ENCODE results near the gene EGFR. TPM values are rescaled to one million over a fixed set of nuclear protein-coding genes. Genes with fewer than 3 reads are reported as not detected.
A peak's percentile ranks its signal among the peaks of the same experiment; 100 is the strongest.

EGFR gene
- total RNA-seq, 3 donors from 2014 or later, result 61.9 to 164 (median 65.0) TPM

DNA sequence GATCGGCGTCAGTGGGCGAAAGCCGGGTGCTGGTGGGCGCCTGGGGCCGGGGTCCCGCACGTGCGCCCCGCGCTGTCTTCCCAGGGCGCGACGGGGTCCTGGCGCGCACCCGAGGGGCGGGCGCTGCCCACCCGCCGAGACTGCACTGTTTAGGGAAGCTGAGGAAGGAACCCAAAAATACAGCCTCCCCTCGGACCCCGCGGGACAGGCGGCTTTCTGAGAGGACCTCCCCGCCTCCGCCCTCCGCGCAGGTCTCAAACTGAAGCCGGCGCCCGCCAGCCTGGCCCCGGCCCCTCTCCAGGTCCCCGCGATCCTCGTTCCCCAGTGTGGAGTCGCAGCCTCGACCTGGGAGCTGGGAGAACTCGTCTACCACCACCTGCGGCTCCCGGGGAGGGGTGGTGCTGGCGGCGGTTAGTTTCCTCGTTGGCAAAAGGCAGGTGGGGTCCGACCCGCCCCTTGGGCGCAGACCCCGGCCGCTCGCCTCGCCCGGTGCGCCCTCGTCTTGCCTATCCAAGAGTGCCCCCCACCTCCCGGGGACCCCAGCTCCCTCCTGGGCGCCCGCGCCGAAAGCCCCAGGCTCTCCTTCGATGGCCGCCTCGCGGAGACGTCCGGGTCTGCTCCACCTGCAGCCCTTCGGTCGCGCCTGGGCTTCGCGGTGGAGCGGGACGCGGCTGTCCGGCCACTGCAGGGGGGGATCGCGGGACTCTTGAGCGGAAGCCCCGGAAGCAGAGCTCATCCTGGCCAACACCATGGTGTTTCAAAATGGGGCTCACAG, 1.1 kb downstream of the EGFR start:
- DNase-seq (ENCODE audit: low spot score in 2 of 2), result peak in 1 of 2 donors; percentile 43
- H3K4me1 ChIP-seq, result peaks cover 0 to 10% of the 10 kb centered on the region in 2 donors
- no peaks in the 10 kb centered on the region for H3K27me3 ChIP-seq
- peak overlapping the region; percentile 70 to 97 (median 89) for H3K4me3 ChIP-seq
- no peaks in the 10 kb centered on the region for H3K36me3 ChIP-seq
- H3K9me3 ChIP-seq, result no peaks in the 10 kb centered on the region
- H3K27ac ChIP-seq, result peak overlapping the region; percentile 90 to 96
- TF ChIP-seq, protein P1, sequence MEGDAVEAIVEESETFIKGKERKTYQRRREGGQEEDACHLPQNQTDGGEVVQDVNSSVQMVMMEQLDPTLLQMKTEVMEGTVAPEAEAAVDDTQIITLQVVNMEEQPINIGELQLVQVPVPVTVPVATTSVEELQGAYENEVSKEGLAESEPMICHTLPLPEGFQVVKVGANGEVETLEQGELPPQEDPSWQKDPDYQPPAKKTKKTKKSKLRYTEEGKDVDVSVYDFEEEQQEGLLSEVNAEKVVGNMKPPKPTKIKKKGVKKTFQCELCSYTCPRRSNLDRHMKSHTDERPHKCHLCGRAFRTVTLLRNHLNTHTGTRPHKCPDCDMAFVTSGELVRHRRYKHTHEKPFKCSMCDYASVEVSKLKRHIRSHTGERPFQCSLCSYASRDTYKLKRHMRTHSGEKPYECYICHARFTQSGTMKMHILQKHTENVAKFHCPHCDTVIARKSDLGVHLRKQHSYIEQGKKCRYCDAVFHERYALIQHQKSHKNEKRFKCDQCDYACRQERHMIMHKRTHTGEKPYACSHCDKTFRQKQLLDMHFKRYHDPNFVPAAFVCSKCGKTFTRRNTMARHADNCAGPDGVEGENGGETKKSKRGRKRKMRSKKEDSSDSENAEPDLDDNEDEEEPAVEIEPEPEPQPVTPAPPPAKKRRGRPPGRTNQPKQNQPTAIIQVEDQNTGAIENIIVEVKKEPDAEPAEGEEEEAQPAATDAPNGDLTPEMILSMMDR (IDR thresholded peaks at IDR 0.05), result peak in 1 of 3 donors; percentile 26
- no peak for TF ChIP-seq POLR2AphosphoS5 (IDR thresholded peaks at IDR 0.05)
- intact Hi-C loops (cut with DNase I; ENCODE audit: low total_unique reads), result no loop called here

DNA sequence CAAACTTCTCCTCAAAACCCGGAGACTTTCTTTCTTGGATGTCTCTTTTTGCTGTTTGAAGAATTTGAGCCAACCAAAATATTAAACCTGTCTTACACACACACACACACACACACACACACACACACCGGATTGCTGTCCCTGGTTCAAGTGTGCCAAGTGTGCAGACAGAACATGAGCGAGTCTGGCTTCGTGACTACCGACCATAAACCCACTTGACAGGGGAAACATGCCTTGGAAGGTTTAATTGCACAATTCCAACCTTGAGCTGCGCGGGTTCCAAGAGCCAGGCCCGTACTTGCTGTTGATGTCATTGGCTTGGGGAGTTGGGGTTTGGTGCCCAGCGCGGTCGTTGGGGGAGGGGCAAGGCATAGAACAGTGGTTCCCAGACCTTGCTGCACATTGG, 1.7 kb downstream of the EGFR start:
- peak; percentile 30 for TF ChIP-seq POLR2A (IDR thresholded peaks at IDR 0.05)
- TF ChIP-seq, protein P1 (IDR thresholded peaks at IDR 0.05), result no peak
- peak; percentile 48 to 65 (median 61) for TF ChIP-seq POLR2AphosphoS5 (IDR thresholded peaks at IDR 0.05)
- H3K27ac ChIP-seq, result peak overlapping the region; percentile 90 to 96
- intact Hi-C loops (cut with DNase I; ENCODE audit: low total_unique reads), result no loop called here
- no peaks in the 10 kb centered on the region for H3K36me3 ChIP-seq
- H3K27me3 ChIP-seq, result no peaks in the 10 kb centered on the region
- peaks cover 0 to 10% of the 10 kb centered on the region in 2 donors for H3K4me1 ChIP-seq
- peak overlapping the region; percentile 70 to 97 (median 89) for H3K4me3 ChIP-seq
- peak in 1 of 2 donors; percentile 90 for DNase-seq (ENCODE audit: low spot score in 2 of 2)
- no peaks in the 10 kb centered on the region for H3K9me3 ChIP-seq

DNA sequence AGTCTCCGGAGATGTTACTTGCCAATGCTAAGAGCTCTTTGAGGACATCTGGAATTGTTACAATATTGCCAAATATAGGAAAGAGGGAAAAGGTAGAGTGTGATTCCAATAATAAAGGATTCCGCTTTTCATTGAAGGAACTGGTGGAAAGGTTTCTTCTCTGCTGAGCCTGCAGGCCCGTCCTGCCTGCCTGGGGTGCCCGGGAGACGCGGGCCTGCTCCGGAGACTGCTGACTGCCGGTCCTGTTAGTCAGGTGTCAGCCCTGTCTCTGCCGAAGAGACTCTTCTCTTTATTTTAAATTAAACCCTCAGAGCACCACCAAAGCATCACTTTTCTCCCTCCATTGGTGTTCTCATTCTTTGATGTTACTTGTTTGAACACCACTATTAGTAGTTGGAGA, 2.2 kb downstream of the EGFR start:
- Histone ChIP-seq H3K27me3 (no peaks in the 10 kb centered on the region), H3K36me3 (no peaks in the 10 kb centered on the region), H3K27ac (peak overlapping the region; percentile 90 to 96), H3K9me3 (no peaks in the 10 kb centered on the region), H3K4me3 (peak overlapping the region; percentile 70 to 97 (median 89)), H3K4me1 (peaks cover 0 to 10% of the 10 kb centered on the region in 2 donors)
- TF ChIP-seq, protein P1 (IDR thresholded peaks at IDR 0.05), result no peak
- TF ChIP-seq POLR2AphosphoS5 (IDR thresholded peaks at IDR 0.05) (no peak), POLR2A (IDR thresholded peaks at IDR 0.05) (no peak)
- intact Hi-C loops (cut with DNase I; ENCODE audit: low total_unique reads), result no loop called here
- no peak for DNase-seq (ENCODE audit: low spot score in 2 of 2)

DNA sequence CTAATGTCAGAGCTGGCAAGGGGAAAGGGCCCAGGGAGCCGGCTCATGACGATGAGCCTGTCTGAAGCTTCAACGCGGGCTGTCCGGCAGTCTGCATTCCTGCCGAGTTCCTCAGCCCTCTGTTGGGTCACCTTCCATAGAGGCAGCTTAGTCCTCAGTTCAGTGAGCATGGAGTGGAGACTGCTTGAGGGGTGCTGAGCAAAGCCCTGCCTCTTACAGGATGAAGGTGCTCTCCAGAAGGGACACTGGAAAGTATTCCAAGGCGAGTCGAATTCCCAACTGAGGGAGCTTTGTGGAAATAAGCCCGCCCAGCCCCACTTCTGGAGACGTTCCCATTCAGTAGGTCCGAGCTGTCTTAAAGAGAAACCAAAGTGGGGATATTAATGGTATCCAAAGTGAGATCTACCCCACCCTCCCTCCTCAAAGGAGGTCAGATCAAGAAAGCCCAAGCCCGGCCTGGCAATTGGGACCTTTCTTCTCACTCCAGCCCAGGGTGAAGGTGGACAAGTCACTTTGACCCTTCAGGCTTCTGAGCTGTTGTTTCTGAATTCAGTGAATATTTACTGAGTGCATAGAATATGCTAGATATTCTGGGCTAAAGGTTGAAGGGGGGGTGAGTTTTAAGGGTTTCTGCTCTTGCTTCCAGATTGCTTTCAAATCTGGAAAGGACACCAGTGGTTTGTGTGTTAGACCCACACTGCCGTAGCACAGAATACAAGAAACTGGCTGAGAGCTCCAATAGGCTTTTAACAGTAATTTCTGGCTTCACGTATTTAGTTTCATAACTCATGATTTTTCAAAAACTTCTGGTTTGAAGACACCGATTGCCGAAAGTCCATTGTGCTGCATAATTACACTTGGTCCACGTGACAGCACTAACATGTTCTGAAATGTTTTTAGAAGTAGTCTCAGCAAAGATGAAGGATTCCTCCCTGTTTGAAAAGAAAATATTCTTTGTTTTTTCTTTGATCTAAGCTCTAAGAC, 3.5 kb downstream of the EGFR start:
- Histone ChIP-seq H3K4me1 (peaks cover 5 to 16% of the 10 kb centered on the region in 2 donors), H3K36me3 (no peaks in the 10 kb centered on the region), H3K27ac (peak overlapping the region; percentile 90 to 96), H3K9me3 (no peaks in the 10 kb centered on the region), H3K4me3 (peak overlapping the region; percentile 70 to 97 (median 89)), H3K27me3 (no peaks in the 10 kb centered on the region)
- intact Hi-C loops (cut with DNase I; ENCODE audit: low total_unique reads), result no loop called here
- no peak for DNase-seq (ENCODE audit: low spot score in 2 of 2)
- TF ChIP-seq, protein P1 (IDR thresholded peaks at IDR 0.05), result no peak
- TF ChIP-seq POLR2AphosphoS5 (IDR thresholded peaks at IDR 0.05) (peak in 1 of 3 donors; percentile 28), POLR2A (IDR thresholded peaks at IDR 0.05) (no peak)

All from breast epithelium (tissue), 4 donors.